GM19324 (cell line): Measurements from ENCODE around the gene BNC2.

Experiments
- ATAC-seq: cut with Tn5 transposase; IDR thresholded peaks from one replicate; pipeline ENCODE4 v1.9.1; 2021; ENCODE audit warnings: mild to moderate bottlenecking, moderate library complexity; ENCODE audit not compliant: unreplicated experiment, low FRiP score

BNC2 gene

DNA sequence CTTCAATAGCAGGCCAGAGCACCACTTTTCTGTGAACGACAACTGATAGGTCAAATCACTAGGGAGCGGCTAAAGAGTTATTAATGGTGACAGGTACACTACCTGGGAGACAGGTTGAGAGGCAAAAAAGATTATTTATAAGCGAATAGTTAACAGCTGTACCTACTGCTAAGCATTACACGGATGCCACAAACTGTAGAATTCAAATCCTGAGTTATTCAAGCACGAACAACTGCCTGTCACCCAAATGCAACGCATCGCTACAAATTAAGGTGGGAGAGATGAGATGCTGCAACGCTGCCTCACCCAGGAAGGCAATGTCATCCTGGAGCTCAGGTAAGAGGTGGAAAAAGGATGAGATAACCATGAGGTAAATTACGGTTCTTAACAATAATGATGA is 342.9 kb downstream of the BNC2 start:
- no peak for ATAC-seq

DNA sequence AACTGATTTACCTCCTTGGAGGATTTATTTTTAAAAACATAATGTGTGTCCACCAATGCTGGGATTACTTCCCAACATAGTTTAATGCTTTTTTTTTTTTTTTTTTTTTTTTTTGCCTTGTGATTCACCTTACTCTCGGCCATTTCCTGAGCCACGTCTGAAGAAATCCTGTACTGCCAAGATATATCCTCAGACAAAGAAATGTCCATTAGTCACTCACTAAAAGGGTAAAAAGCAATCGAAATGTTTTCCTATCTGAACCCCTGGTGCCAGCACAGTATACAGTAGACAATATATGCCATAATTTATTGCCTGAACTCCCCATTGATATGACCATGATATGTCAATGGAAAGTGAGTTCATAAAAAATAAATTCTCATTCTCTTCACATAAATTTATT is 344.1 kb downstream of the BNC2 start:
- ATAC-seq, result no peak

DNA sequence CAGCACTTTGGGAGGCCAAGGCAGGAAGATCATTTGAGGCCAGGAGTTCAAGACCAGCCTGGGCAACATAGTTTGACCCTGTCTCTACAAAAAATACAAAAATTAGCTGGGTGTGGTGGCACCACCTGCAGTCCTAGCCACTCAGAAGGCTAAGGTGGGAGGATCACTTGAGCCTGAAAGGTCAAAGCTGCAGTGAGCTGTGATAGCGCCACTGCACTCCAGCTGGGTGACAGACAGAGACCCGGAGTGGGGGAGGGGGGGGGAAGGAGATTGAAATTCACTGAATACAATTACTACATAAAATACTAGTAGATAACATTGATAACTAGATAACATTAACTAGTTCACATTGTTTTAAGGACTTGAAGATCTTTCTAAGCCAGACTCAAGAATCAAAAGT is 345.6 kb downstream of the BNC2 start:
- no peak for ATAC-seq

DNA sequence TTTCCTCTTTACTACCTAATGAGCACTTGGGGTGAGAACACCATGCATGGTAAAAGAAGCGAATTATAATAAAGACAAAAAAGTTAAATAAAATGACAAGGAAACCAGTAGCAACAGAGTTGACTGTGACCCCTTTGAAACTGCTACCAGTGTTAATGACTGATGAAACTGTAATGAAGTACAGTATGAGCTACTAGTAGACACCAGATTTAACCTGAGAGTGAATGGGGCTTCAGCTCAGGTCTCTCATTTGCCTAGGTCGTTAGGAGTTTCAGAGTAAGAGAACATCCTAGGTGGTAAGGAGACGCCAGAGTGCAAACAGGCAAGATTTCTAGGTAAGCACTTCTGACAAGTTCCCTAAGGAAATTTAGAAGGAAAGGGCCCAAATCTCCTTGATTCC is 346.4 kb downstream of the BNC2 start:
- no peak for ATAC-seq

DNA sequence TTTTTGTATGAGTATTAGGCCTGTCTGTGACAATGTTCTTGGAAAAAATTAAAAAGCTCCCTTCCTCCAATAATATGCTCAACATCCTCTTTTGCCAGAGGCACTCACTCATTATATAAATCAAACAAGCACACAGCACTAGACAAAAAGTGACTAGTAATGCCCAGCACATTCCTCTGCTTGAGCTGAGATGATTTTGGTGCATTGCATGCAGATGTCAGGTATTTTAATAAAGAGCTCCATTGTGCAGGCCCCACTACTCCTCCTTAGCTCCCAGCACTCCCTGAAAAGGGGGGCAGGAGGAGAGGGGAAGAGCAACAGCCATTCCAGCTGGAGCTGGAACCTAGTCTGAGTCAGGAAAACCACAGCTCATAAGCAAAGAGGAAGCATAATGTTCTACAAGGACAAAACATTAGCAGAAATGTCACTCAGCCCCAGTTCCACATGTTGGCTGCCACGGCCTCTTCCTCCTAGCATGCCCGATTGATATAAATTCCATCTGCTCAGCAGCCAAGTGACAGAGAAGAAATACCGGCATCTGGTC is 348.5 kb downstream of the BNC2 start:
- no peak for ATAC-seq

DNA sequence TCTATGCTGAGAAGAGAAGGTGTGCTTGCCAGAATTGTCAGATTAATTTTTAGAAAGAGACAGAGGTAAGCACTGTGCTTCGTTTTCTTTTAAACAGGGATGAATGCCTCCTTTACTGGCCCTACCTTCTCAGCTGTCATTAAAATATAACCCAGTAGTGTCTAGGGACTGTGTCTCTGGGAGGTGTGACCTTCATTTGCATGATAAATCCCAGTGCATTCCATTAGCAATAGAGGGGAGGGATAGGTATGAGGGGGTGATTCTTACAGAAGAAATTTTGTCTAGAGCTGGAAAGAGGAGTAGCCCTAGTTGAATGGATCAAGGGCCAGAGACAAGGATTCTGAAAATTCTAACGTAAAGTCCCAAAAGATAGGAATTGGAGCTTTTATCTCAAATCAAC is 351.5 kb downstream of the BNC2 start:
- no peak for ATAC-seq

DNA sequence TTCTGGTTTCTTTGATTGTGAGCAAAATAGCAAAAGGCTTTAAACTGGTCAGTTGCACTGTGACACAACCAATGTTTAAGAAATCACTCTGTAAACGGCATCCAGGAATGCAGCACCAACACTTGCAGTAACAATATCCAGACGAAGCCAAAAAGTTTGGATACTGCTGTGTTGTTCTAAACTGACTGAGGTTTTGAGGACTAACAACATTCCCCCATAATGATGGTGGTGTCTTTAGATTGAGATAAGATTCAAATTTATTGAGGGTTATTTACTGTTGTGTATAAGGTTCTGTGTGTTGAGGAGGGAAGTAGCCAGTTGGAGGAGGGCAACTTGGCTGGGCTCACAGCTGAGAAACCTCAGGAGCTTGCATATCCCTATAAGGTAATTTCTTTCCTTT is 353.6 kb downstream of the BNC2 start:
- no peak for ATAC-seq

DNA sequence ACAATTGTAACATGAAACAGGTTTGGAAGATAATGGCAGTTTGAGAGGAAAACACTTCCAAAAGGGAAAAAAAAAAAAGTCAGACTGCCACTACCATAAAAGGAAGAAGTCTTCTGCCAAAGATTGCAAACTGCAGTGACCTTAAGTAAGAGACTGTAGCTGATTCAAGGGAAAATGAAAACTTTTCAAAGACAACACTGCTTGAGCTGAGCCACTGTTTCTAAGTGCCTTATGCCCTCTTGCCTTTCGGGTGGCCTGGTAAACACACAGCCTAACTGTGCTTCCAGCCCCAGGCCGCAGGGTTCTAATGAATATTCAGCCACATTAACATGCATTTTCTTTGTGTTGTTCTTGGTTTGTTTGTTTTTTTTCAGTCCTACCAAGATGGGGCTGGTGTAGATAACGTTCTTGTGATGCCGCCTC is 354.6 kb downstream of the BNC2 start:
- ATAC-seq, result no peak

DNA sequence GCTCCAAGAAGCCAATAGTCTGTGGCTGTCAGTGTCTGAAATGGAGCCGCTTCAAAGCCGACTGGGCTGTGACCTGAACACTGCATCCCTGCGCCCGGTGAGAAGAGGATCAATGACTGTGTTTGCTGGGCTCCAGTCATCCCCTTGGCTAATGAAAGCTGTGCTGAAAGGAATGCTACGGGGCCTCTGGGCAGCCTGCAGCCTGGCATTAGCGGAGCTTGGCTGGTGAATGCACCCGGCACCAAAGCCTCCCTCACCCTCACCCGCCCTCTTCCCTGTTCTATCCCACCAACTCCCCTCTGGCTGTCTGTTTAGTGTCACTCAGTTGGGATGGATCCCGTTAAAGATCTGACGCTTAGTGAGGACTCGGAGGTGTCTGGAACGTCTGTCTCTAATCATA is 355.3 kb downstream of the BNC2 start:
- ATAC-seq, result no peak

DNA sequence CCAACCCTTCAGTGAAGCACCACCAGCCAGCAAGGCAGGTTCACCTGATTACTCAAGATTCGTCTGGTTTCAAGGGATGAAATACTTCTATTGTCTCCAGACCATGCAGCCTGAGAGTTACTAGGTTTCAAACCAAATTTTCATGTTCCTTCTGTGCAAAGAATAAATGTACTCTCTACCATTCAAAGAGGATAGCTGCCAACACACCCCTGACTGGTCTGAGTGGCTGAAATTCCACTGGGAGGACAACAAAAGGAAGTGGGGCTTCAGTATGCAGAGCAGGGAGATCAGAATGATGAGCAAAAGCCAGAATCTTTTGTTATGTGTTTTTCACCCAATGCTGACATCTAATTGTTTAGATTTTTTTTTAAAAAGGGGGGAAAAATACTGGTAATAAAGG is 356.3 kb downstream of the BNC2 start:
- ATAC-seq, result no peak

DNA sequence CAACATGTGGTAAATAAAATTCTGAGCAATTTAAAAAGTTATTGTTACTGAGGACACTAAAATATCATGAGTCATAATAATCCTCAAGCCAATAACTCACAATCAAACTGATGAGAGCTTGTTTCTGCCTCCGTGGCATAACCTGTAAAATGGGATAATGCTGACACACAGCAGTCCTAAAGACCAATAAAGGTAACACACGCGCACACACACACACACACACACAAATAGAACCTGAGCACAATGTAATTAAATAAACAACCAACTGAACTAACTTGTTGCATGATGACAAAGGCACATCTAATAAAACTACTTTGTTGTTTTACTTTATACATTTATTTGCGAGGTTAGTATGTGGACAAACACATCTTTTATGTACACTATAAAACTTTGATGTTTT is 358.2 kb downstream of the BNC2 start:
- no peak for ATAC-seq

DNA sequence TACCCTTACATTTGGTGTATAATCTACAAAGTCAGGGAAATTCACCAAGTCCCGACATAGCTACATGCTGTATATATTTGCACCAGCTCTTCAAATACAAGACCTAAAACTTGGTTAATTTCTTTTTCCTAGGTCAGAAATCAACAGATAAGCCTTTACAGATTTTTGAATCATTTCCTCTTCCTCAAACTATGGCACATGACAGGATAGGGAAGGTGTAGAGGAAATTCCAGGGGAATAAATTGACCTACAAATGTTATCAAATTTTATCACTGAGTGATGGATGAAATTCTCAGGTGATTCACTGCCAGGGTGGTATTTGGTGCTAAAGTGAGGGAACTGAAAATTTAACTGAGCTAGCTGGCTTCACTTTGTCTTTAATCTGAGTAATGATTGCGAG is 360.0 kb downstream of the BNC2 start:
- ATAC-seq, result no peak

DNA sequence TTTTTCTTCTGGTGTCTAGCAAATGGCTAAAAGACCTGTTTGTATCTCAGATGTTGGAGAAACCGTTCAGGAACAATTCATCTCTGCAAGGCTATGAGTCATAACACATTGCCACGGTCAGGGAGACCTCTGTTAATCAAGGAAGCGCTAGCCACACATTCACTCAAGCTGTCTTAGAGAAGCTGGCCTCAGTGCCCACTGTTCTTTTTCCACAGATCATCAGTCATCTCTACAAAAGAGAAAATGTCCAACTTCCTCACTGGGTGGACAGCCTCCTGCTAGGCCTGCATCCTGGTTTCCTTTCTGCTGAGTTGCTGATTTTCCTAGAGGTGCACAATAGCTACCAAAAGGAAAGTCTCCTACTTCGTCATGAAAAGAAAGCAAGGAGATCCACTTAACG is 360.5 kb downstream of the BNC2 start:
- ATAC-seq, result no peak

DNA sequence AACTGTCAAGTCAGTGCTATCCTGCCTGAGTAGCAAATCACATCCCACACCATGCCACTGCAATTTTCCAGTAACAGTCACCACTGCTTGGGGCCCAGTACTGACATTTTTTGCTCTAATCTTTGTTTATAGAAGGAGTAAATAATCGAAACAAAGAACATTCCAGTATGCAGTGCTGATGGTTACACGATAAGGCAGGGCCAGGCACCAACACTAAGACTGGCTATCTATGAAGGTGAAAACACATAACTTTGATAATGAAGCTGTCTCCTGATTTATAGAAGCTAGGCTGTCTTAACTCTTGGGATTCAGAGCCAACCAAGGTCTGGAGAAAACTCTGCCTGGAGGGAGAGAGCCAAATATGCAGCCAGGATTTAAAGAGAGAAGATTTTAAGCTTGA is 365.3 kb downstream of the BNC2 start:
- ATAC-seq, result no peak

DNA sequence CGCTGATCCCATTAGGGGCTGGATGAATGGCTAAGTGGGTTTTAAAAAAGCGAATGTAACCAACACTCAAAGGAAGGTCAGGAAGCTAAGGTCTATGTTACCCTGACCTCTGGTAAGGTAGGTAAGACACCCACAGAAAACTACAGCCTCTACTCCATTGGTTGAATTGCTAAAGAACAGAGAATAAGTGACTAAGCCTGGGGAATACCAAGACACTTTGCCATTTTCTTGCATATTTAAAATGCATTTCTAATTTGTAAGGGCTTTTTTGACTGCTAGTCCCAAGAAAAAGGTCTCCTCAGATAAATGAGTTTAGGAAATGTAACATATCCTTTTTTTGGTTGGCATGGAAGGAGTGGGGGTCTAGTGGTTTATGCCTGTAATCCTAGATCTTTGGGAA is 368.7 kb downstream of the BNC2 start:
- ATAC-seq, result no peak

DNA sequence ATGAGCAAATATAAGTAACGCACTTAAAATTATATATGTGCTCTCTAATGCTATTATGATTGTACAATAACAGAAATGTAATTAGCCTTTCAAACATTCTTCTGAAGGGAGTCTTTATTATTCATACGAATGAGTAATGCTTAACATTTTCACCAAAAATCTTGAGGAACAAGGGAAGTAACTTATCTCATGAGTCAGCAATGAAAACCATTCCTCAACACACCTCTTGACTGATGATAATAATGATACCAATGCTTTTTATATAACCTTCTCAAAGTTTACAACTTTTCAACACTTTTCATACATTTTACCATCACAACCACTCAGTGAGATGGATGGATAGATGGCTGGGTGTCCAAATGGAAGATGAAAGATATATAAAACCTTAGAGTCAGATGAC is 369.3 kb downstream of the BNC2 start:
- ATAC-seq, result no peak

DNA sequence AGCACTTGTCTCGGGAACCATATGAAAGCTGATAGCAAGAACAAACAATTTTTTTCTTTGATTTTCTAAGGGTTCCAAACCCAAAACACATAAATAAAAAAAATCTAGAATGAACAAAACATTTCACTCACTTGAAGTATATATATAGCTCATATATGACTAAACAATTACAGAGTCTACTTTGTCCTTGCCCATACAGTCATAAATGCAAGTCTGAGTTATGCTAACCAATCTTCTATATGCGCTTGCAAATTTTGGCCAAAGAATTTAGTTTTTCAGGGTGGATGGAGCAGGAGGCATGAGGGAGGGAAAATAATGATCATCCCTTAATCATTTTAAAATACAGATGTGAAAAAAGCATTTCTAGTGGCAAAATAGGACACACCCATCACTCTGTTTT is 370.1 kb downstream of the BNC2 start:
- no peak for ATAC-seq

DNA sequence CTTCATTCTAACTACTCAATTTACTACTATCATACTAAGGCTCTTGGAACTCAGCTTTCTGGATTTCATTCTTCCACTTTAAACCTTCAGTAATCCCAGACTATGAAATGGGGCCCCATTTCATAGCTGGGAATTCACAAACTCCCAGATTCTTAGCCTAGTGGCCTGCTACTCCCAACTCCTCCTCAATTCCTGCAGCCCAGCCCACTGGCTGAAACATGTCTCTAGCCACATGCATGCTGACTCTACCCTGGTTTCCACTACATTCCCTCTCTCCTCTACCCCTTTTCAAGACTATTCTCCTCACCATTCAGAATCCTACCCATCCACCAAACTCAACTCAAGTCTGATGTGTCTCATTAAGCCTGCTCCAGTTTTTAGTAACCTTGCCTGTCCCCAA is 370.6 kb downstream of the BNC2 start:
- ATAC-seq, result no peak

DNA sequence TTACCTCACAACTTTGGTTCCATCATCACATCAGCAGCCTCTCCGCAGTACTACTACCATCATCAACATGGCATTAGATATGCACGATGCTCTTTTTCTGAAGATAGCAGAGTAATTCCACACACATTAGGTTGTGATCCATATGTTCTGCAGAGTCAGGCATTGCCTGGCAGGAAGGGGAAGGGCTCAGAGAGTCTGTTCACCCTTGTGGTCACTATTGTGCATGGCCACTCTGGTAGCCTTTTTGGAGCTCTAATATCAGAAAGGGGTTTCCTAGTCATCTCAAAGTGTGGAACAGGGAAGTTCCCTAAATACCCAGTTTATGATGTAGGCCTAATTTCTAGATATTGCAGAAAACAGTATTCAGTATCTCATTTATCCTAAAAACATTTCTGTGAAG is 373.6 kb downstream of the BNC2 start:
- no peak for ATAC-seq

DNA sequence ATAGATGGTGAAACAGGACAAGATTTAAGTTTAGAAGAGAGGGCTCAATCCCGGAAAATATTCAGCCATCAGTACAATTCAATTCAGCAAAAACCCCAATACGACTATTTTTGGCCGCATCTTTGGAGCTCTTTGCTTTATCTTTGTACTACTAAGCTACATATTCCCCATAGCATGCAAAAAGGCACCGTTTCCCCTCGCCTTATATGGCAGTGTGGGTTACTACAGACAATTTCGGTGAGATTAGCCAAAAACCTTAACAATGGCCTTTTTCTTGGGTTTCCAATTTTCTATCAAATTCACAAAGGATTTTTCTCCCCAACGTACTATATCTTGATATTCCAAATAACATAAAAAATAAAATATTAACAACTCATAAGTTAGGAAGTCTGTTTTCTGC is 382.6 kb downstream of the BNC2 start:
- ATAC-seq, result no peak

DNA sequence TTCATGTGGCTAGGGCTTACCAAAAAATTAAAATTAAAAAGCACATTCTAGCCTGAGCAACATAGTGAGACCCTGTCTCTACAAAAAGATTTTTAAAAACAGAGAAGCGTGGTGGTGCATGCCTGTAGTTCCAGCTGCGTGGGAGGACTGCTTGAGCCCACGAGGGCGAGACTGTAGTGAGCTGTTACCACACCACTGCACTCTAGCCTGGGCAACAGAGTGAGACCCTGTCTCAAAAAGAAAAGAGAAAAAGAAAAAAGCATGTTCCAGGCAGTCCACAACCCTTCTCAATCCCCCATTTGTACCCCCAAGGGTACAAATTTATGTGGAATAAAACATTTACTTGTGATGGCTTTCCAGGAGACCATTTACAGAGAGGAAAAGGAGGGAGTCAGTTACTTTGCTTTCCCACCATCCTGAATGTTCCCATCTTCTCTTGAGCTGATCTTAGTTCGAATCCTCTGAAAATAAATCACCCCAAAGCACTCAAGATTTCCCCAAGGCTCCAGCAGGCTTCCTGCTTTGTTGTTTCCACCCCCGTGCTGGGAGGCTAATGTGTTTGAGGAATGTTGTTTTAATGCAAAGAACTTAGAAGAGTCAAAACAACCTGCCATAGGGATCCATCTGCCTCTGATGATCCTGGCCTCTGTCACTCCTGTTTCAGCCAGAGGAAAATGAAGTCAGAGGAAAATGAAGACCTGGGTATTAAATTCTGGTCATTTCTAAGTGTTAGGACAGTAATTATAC is 384.7 kb downstream of the BNC2 start:
- ATAC-seq, result no peak

DNA sequence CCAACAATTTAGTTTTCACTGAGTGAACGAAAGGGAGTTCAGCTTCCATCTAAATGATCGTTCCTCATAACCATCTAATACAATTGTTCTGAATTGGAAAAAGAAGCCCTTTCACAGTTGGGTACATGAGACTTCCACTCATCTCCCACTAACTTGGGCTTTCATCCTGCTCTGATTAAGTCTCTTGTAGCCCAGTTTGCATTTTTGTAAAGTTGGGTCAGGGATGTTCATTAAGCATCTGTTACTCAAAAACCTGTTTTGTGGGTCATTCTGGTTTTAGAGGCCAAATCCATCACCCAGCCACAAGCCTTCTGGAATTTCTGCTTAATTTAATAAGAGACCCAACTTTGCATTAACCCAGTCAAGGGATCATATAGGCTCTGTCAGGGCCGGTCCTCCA is 385.3 kb downstream of the BNC2 start:
- ATAC-seq, result no peak

DNA sequence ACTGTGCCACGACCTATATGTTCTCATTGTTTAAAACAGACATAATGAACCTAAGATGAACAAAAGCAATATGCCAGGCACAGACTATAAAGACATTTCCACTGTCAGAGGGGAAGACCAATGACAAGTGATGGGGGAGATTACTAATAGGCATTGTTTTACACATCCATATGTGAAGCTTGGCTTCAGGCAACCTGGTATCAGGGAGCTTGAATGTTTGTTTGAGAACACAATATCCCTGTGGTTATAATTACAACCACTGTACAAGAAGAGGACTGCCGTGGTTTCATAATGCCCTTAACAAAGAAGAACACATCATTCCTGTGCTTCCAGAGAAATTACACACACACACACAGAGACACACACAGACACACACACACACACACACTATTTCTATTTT is 385.7 kb downstream of the BNC2 start:
- ATAC-seq, result no peak
